ENCODE measurements around the gene CLEC2B. TPM values are rescaled to one million over a fixed set of nuclear protein-coding genes. Genes with fewer than 3 reads are reported as not detected.

CLEC2B gene
- total RNA-seq, 1 donor from 2014 or later: 45.4 TPM

- DNase-seq (ENCODE audit: low read depth in 2 of 2): peak in 1 of 2 donors; percentile 32
Measured at GRCh38 chr12:9870286-9870866, 1.2 kb upstream of the CLEC2B start.

GRCh38 chr12:9868951-9869306, 225 bp downstream of the CLEC2B start:
- DNase-seq (ENCODE audit: low read depth in 2 of 2): no peak

GRCh38 chr12:9868311-9868801, 798 bp downstream of the CLEC2B start:
- peak in 1 of 2 donors; percentile 33 for DNase-seq (ENCODE audit: low read depth in 2 of 2)

GRCh38 chr12:9867531-9867930, 1.6 kb downstream of the CLEC2B start:
- peak in 1 of 2 donors; percentile 37 for DNase-seq (ENCODE audit: low read depth in 2 of 2)

- DNase-seq (ENCODE audit: low read depth in 2 of 2): peak in 1 of 2 donors; percentile 7
Measured at GRCh38 chr12:9866860-9867269, 2.3 kb downstream of the CLEC2B start.

GRCh38 chr12:9864913-9865675, 4.1 kb downstream of the CLEC2B start:
- DNase-seq (ENCODE audit: low read depth in 2 of 2): no peak

GRCh38 chr12:9858135-9858534, 11.0 kb downstream of the CLEC2B start:
- DNase-seq (ENCODE audit: low read depth in 2 of 2): no peak

- DNase-seq (ENCODE audit: low read depth in 2 of 2): no peak
Measured at GRCh38 chr12:9856894-9857293, 12.3 kb downstream of the CLEC2B start.

GRCh38 chr12:9856151-9856550, 13.0 kb downstream of the CLEC2B start:
- DNase-seq (ENCODE audit: low read depth in 2 of 2): no peak

GRCh38 chr12:9851927-9852326, 17.2 kb downstream of the CLEC2B start:
- DNase-seq (ENCODE audit: low read depth in 2 of 2): no peak

GRCh38 chr12:9851050-9851449, 18.1 kb downstream of the CLEC2B start:
- DNase-seq (ENCODE audit: low read depth in 2 of 2): no peak

GRCh38 chr12:9848899-9849298, 20.3 kb downstream of the CLEC2B start:
- no peak for DNase-seq (ENCODE audit: low read depth in 2 of 2)

- no peak for DNase-seq (ENCODE audit: low read depth in 2 of 2)
Measured at GRCh38 chr12:9843407-9843806, 25.7 kb downstream of the CLEC2B start.

- DNase-seq (ENCODE audit: low read depth in 2 of 2): no peak
Measured at GRCh38 chr12:9831720-9832119, 37.4 kb downstream of the CLEC2B start.

- no peak for DNase-seq (ENCODE audit: low read depth in 2 of 2)
Measured at GRCh38 chr12:9829982-9830381, 39.2 kb downstream of the CLEC2B start.

GRCh38 chr12:9829483-9829882, 39.7 kb downstream of the CLEC2B start:
- DNase-seq (ENCODE audit: low read depth in 2 of 2): no peak

- DNase-seq (ENCODE audit: low read depth in 2 of 2): no peak
Measured at GRCh38 chr12:9827209-9827888, 41.8 kb downstream of the CLEC2B start, which contains the start of gene KLRF1. Gene KLRF1, plus strand, starts transcription at chr12:9827481. Its CDS starts 64 bp downstream, at chr12:9827545.

- no peak for DNase-seq (ENCODE audit: low read depth in 2 of 2)
Measured at GRCh38 chr12:9820281-9820930, 48.7 kb downstream of the CLEC2B start.

- peak; percentile 15 to 71 for DNase-seq (ENCODE audit: low read depth in 2 of 2)
Measured at GRCh38 chr12:9813821-9814798, 55.0 kb downstream of the CLEC2B start.

- DNase-seq (ENCODE audit: low read depth in 2 of 2): no peak
Measured at GRCh38 chr12:9811621-9812020, 57.5 kb downstream of the CLEC2B start.

GRCh38 chr12:9810671-9811070, 58.5 kb downstream of the CLEC2B start:
- no peak for DNase-seq (ENCODE audit: low read depth in 2 of 2)
